ENCODE data around the gene P2RX3.

P2RX3 gene

GRCh38 chr11:57373146-57373545, 35.0 kb downstream of the P2RX3 start:
- DNase-seq (ENCODE audit: low read depth in 2 of 2): no peak

DNA sequence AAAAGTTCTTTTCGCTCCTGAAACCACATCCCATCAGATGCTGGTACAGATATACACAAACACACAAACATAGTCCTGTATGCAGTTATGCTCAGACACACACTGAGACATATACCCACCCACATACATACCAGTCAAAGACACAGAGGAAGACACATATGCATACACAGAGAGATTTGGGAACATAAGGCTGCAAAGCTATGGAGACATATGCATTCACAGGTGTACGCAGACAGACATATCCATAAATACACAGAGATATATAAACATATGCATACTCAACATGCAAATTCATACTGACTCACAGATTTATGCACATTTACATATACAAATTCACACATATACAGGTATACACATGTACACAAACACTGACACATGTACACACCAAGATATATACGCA, 36.8 kb downstream of the P2RX3 start:
- DNase-seq (ENCODE audit: low read depth in 2 of 2): no peak

- DNase-seq (ENCODE audit: low read depth in 2 of 2): no peak
Observed at GRCh38 chr11:57375490-57375889, 37.3 kb downstream of the P2RX3 start.

DNA sequence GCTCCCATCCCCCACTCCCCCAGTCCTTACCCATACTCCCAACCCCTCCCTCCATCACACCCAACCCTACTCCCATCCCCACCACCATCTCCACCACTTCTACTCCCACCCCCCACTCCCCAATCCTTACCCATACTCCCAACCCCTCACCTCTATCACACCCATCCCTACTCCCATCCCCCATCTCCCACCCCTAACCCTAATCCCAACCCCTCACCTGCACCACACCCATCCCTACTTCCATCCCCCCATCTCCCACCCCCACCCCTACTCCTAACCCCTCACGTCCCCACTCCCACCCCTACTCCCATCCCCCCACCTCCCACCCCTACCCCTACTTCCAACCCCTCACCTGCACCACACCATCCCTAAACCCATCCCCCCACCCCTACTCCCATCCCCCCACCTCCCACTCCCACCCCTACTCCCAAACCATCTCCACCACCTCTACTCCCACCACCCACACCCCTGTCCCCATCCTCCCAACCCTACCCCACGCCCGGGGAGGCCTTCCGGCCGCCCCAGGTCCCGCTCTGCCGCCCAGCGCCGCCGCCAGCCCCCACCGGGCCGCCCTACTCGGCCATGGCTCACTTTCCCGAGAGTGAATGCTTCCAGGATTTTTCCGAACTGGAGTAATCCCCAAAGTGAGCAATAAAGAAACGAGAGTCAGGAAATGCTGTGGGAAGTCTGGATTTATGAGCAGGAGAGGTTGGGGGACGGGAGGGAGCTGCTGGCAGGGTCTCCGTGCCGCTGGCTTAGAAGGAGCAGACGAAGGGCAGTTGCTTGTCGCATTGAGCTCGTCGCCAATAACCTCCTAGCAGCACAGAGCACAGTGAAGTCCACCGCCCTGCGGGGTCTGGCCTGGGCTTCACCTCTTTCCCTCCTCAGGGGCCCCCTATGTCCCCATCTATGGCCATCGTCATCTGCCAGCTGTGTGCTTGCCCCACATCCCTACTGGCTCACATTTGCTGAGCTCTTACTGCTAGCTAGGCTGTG, 38.2 kb downstream of the P2RX3 start:
- no peak for DNase-seq (ENCODE audit: low read depth in 2 of 2)

DNA sequence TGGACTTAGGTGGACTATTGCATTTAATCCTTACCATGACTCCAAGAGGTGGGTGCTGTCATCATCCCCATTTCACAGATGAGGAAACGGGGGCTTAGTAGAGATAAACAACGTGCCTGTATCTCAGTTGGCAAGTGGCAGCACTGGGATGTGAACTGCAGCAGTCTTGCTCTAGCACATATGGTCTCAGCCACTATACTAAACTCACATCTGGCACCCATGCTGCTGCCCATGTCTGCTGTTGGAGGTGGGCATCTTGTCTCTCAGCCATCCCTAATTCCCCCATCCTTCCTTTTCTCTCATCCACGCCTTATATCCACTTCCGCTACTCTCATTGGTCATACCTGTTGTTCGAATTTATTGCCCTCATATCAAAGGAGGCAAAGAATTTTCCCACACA, 39.0 kb downstream of the P2RX3 start:
- DNase-seq (ENCODE audit: low read depth in 2 of 2): no peak

DNA sequence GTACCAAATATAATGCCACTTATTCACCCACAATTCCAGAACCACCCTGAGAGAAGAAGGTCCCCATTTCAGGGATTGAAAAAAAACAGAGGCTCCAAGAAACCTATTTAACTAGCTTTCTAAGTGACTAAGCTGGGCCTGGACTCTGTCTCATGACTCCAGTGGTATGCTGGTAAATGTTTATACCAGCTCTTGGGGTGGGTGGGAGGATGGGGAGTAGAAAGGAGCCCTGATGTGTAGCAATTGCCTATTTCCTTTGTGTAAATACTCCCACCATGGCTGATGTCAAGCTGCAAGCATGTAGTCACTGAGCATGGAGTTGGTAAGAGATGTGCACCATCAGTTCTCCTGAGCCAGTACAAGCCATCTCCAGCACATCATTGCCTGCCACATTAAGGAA, 40.0 kb downstream of the P2RX3 start:
- no peak for DNase-seq (ENCODE audit: low read depth in 2 of 2)

GRCh38 chr11:57379732-57380131, 41.6 kb downstream of the P2RX3 start:
- DNase-seq (ENCODE audit: low read depth in 2 of 2): no peak

DNA sequence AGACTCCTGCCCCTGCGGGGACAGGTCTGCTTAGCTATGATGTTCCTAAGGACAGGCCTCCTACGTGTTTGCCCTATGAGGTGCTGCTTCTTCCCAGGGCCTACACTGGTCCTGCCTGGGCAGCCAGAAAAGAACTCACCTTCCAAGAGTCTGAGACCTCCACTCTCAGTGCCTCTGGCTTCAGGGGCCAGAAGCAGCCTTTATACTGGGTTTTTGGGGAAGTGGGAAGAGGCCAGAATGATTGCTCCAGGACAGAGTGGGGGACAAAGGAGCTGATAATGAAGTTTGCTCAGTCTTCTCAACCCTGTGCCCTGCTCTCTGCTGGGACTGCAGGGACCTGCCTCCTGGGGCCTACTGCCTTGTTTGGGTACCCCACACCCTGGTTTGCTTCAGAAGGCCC, 42.8 kb downstream of the P2RX3 start, which contains the start of gene PRG3:
PRG3 (minus strand) TSS at position 176 of the 400 bp plus-strand sequence. CDS start 442 bp downstream, outside the sequence.
- no peak for DNase-seq (ENCODE audit: low read depth in 2 of 2)

DNA sequence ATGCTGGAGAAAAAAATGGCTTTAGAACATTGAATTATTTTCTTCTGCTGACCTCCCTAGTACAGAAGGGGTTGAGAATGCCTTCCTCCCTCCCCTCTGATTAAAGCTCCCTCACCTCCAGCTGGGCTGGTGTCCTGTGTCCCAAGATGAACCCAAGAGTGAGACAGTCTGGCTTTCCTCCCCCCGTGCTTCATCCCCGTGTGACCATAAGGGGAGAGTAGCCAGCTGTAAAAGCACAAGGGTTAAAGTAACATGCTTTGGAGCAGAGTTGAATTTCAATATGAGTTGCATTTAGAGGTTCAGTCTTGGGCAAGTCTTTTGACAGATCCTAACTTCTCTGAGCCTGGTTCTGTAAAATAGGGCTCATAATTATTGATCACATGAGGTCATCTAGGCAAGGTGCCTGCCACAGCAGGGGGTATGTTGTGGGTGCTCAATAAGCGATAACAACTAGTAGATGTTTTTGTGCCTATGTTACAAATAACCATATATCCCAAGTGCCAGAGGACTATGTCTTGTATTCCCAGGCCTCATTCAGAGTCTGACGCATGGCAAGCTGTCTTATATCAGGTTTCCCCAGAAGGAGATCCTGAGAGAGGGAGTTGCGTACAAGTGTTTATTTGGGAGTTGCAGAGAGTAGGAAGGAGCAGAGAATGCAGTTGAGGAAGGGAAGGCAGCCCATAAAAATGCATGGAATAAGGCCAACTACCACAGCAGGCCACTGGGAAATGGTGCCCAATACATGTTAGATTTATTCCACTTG, 48.2 kb downstream of the P2RX3 start:
- DNase-seq (ENCODE audit: low read depth in 2 of 2): no peak

GRCh38 chr11:57387289-57388030, 49.3 kb downstream of the P2RX3 start:
- no peak for DNase-seq (ENCODE audit: low read depth in 2 of 2)

DNA sequence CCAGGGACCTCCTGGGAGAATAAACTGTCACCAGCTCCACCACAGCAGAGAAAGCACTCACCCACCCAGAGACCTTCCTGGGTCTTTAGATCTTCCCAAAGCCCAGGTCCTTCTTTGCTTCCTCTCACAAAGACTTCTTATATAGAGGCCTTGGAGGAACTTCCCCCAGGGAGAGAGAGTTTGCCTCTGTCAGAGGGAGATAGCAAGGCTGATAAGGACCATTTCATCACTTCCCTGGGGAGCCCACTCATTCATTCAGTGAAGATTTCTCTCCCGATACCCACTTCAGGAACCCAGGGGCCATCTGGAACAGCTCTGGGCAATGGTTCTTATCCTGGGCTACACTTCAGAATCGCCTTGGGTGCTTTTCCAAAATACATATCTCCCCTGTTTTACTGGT, 52.4 kb downstream of the P2RX3 start, which contains the start of gene PRG2:
PRG2 (minus strand) TSS at position 116 of the 400 bp plus-strand sequence. CDS start 706 bp downstream, outside the sequence.
- DNase-seq (ENCODE audit: low read depth in 2 of 2): no peak

DNA sequence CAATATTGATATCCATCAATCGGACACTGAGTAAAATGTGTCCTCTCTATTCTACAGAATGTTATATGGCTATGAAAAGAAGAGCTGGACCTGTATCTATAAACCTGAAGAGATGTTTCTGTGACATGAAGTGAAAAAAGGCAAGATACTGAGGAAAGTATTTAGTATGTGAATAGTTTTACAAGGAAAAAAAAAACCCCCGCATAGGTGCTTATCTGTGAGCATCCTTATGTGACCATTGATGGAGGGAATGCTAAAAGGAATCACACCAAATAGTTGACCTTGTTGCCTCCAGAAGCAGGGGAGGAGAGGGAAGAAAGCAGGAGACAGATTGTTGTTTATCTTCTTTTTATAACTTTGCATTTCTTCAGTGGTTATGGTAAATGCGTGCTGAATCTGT, 53.0 kb downstream of the P2RX3 start:
- no peak for DNase-seq (ENCODE audit: low read depth in 2 of 2)

- DNase-seq (ENCODE audit: low read depth in 2 of 2): no peak
Observed at GRCh38 chr11:57391539-57391938, 53.4 kb downstream of the P2RX3 start.

DNA sequence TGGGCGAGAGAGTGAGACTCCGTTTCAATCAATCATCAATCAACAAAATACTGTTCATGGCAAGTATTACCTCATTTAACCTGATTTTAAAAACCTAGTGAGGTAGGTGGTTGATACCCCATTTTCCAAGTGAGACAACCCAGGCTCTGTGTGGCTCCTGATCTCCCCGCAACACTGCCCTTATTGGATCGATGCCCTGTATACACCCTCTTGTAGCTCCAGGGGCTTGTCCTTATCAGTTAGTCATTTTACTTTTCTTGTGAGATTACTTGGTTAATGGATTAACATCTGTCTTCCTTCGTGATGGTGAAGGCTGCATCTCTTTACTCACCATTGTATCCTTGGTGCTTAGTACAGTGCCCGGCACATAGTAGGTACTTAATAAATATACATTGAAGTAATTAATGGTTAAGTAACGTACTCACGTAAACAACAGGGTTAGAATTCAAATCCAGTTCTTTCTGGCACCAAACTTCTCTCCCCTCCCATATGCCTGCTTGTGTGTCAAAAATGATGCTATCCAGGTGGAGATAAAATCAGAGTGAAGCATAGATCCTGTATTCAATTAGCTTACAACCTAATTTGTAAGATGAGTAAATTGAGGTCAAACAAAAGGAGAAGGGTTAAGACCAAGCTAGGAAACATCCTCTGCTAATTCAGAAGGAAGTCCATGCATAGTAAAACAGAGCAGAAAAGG, 54.1 kb downstream of the P2RX3 start:
- DNase-seq (ENCODE audit: low read depth in 2 of 2): no peak

- no peak for DNase-seq (ENCODE audit: low read depth in 2 of 2)
Observed at GRCh38 chr11:57392763-57393105, 54.6 kb downstream of the P2RX3 start.

GRCh38 chr11:57394203-57394965, 56.2 kb downstream of the P2RX3 start:
- DNase-seq (ENCODE audit: low read depth in 2 of 2): no peak

DNA sequence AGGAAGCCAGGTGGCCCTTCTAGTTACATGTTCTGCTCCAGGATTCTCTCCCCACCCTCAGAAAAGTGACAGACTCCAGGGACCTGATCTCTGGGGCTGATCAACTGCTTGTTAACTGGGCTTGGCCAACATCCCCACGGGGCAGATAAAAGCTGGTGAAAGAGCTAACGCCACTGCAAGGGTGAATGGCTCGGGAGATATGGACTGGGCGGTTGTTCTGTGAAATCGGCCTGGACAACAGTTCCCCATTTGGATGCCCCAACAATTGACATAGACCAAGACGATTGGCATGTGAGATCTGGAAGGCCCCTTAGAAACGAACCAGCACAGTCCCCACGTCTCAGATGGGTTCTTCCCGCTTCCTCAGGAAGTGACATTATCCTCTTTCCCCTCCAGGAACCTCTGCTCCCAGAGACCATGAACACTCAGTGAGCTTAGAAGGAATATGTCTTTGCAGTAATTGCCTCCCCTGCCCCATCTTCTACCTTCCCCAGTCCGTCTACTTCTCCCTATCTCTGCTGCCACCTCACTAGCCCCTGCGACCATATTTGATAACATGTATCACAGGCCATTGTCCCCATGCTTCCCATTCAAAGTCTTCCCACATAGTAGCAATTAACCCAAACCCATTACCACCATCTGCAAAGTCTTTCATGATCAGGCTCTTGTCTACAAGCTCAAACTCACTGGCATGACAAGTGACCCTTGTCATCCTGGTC, 57.9 kb downstream of the P2RX3 start:
- DNase-seq (ENCODE audit: low read depth in 2 of 2): no peak

DNA sequence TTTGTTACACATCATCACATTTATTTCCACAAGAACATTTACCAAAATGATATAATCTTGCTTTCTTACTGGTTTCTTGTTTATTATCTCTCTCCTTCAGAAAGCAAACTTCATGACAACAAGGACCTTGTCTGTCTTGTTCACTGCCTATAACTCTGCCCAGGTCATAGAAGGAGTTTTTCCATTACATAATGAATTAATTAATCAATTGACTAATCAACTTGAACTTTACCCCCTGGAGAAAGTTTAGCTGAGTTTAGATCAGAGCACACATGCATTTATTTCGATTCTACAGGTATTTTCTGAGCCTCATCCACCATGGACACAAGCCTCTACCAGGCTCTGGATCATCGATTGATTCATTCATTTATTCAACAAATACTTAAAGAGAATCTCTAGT, 58.6 kb downstream of the P2RX3 start:
- DNase-seq (ENCODE audit: low read depth in 2 of 2): no peak

- DNase-seq (ENCODE audit: low read depth in 2 of 2): no peak
Observed at GRCh38 chr11:57397394-57397990, 59.3 kb downstream of the P2RX3 start.

GRCh38 chr11:57399221-57399620, 61.1 kb downstream of the P2RX3 start:
- DNase-seq (ENCODE audit: low read depth in 2 of 2): no peak
